ENCODE data around the gene GCLC.

The GCLC gene

GRCh38 chr6:53458105-53458866 is 86.6 kb downstream of the GCLC start:
- FAIRE-seq (no peak), DNase-seq (ENCODE audit: insufficient read length, low spot score) (no peak)
- TF ChIP-seq, protein P1, sequence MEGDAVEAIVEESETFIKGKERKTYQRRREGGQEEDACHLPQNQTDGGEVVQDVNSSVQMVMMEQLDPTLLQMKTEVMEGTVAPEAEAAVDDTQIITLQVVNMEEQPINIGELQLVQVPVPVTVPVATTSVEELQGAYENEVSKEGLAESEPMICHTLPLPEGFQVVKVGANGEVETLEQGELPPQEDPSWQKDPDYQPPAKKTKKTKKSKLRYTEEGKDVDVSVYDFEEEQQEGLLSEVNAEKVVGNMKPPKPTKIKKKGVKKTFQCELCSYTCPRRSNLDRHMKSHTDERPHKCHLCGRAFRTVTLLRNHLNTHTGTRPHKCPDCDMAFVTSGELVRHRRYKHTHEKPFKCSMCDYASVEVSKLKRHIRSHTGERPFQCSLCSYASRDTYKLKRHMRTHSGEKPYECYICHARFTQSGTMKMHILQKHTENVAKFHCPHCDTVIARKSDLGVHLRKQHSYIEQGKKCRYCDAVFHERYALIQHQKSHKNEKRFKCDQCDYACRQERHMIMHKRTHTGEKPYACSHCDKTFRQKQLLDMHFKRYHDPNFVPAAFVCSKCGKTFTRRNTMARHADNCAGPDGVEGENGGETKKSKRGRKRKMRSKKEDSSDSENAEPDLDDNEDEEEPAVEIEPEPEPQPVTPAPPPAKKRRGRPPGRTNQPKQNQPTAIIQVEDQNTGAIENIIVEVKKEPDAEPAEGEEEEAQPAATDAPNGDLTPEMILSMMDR (IDR thresholded peaks at IDR 0.05; ENCODE audit: insufficient read depth, missing control alignments), result no peak

GRCh38 chr6:53456809-53457208 is 88.1 kb downstream of the GCLC start:
- DNase-seq (ENCODE audit: insufficient read length, low spot score) (no peak), FAIRE-seq (no peak)
- TF ChIP-seq, protein P1 (IDR thresholded peaks at IDR 0.05; ENCODE audit: insufficient read depth, missing control alignments), result no peak

DNA sequence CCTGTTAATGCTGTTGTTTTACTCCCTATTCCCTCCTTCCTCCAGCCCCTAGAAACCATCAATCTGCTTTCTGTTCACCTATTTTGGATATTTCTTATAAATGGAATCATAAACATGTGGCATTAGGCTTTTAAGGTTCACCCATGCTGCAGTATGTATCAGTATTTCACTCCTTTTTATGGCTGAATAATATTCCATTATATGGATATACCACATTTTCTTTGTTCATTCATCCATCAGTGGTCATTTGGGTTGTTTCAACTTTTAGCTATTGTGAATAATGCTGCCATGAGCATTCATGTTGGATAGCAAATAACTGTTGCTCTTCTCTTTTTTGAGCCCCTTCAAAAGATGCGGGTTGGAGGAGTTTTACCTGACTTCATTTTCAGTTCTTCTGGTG is 89.2 kb downstream of the GCLC start:
- DNase-seq (ENCODE audit: insufficient read length, low spot score) (no peak), FAIRE-seq (no peak)
- TF ChIP-seq, protein P1 (IDR thresholded peaks at IDR 0.05; ENCODE audit: insufficient read depth, missing control alignments), result no peak

DNA sequence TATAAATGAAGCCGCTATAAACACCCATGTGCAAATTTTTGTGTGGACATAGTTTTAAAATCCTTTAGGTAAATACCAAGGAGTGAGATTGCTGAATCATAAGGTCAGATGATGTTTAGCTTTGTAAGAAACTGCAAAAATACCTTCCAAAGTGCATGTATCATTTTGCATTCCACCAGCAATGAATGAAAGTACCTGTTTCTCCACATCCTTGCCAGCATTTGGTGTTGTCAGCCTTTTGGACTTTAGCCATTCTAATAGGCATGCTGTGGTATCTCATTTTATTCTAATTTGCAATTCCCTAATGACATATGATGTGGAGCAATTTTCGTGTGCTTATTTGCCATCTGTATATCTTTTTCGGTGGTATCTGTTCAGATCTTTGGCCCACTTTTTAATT is 93.7 kb downstream of the GCLC start:
- no peak for DNase-seq (ENCODE audit: insufficient read length, low spot score)
- TF ChIP-seq, protein P1 (IDR thresholded peaks at IDR 0.05; ENCODE audit: insufficient read depth, missing control alignments), result no peak
- no peak for FAIRE-seq

- FAIRE-seq (no peak), DNase-seq (ENCODE audit: insufficient read length, low spot score) (no peak)
- TF ChIP-seq, protein P1 (IDR thresholded peaks at IDR 0.05; ENCODE audit: insufficient read depth, missing control alignments), result no peak
Measured at GRCh38 chr6:53447865-53448264, 97.0 kb downstream of the GCLC start.

Measured in D721Med (cell line).